IMR-90 (cell line): ENCODE measurements around the gene BTBD9.

Experiments used
- BHLHE40 ChIP-seq: fragments of 150-350 bp; IDR thresholded peaks from 2 replicates; pipeline ENCODE4 v1.6.1; 2016; ENCODE audit warnings: mild to moderate bottlenecking, low read depth, low read length
- MAFK ChIP-seq: IDR thresholded peaks from 2 replicates; pipeline ENCODE4 v1.6.1; 2012; ENCODE audit warnings: low read depth, low read length, improper control_type of control experiment
- NFE2L2 ChIP-seq: fragments of 150-350 bp; IDR thresholded peaks from 2 replicates; pipeline ENCODE4 v1.6.1; 2016; ENCODE audit warnings: low read depth, mild to moderate bottlenecking, low read length
- SMC3 ChIP-seq: fragments of 150-350 bp; IDR thresholded peaks from 2 replicates; pipeline ENCODE4 v1.6.1; 2016; ENCODE audit warnings: low read depth, mild to moderate bottlenecking, antibody characterized with exemption, low read length, moderate library complexity
- TF ChIP-seq, protein P1 (sequence below): conservative IDR thresholded peaks from 2 replicates; pipeline ENCODE4 v1.5.1; 2012; ENCODE audit warnings: mild to moderate bottlenecking, low read depth, low read length, improper control_type of control experiment
- TF ChIP-seq, protein P2 (sequence below): fragments of 150-350 bp; IDR thresholded peaks from 2 replicates; pipeline ENCODE4 v1.6.1; 2016; ENCODE audit warnings: low read depth, mild to moderate bottlenecking, low read length, moderate library complexity, borderline replicate concordance

DNA sequence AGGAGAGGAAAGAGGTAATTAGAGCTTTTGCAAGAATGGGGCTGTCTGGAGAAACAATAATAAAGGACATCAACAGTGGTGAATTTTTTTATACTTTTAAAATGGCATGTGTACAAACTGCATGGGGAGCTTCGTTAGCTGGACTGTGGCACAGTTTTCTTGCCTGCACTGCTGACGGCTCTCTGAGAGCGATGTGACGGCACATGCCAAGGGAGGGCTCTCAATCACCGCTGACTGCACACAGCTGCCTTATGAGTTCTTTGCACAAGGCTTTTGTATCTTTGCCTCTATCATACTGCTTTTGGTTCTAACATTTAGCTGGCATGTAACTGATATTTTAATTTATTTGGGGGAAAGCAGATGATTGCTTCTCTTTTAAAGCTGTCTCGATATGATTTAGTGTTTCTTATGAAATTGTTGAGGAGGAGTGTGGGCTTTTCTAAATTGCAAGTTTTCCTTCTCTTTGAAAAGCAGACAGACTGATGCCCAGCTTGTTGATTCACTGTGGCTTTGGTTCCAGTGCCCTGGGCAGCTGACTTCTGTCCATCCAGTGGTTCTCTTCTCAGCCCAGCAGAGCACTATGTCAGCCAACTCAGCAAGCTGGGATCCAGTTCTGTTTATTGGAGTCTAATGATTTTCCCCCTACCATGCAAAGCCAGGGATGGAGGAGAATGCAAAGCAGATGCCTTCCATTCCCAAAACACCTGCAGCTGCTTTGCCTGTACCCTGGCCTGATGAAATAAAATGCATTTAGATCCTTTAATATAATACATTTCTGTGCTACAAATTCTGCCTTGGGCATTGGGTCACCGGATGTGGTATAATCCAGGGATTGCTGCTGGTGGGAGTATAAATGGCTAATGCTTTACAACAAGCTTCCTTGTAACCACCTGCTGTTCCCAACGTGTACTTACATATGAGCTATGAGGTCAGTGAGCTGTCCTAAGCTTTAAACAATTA is 496.3 kb downstream of the BTBD9 start:
- TF ChIP-seq, protein P1, sequence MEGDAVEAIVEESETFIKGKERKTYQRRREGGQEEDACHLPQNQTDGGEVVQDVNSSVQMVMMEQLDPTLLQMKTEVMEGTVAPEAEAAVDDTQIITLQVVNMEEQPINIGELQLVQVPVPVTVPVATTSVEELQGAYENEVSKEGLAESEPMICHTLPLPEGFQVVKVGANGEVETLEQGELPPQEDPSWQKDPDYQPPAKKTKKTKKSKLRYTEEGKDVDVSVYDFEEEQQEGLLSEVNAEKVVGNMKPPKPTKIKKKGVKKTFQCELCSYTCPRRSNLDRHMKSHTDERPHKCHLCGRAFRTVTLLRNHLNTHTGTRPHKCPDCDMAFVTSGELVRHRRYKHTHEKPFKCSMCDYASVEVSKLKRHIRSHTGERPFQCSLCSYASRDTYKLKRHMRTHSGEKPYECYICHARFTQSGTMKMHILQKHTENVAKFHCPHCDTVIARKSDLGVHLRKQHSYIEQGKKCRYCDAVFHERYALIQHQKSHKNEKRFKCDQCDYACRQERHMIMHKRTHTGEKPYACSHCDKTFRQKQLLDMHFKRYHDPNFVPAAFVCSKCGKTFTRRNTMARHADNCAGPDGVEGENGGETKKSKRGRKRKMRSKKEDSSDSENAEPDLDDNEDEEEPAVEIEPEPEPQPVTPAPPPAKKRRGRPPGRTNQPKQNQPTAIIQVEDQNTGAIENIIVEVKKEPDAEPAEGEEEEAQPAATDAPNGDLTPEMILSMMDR: no peak
- TF ChIP-seq SMC3 (no peak), MAFK (no peak), NFE2L2 (no peak), BHLHE40 (no peak)
- TF ChIP-seq, protein P2, sequence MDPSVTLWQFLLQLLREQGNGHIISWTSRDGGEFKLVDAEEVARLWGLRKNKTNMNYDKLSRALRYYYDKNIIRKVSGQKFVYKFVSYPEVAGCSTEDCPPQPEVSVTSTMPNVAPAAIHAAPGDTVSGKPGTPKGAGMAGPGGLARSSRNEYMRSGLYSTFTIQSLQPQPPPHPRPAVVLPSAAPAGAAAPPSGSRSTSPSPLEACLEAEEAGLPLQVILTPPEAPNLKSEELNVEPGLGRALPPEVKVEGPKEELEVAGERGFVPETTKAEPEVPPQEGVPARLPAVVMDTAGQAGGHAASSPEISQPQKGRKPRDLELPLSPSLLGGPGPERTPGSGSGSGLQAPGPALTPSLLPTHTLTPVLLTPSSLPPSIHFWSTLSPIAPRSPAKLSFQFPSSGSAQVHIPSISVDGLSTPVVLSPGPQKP: no peak
